WTC11 (cell line): ENCODE results near the gene ERG28. TPM values are rescaled to one million over a fixed set of nuclear protein-coding genes. Genes with fewer than 3 reads are reported as not detected.

Source experiments
- ATAC-seq: fragments of 200-7000 bp; cut with Tn5 transposase; 2 replicates; pipeline ENCODE4 v1.10.0; 2021; ENCODE audit warnings: mild to moderate bottlenecking, moderate library complexity
- CTCF ChIA-PET: fragments of 300-600 bp; sonication (Branson Sonifier 250); formaldehyde crosslinking; loops from one replicate; lab custom pipeline; 2021; ENCODE audit warnings: antibody characterized with exemption; lab: Charles Lee
- POLR2A ChIA-PET: fragments of 350-600 bp; sonication (Branson Sonifier 250); formaldehyde crosslinking; loops from one replicate; lab custom pipeline; 2021; ENCODE audit warnings: antibody characterized with exemption; lab: Charles Lee
- DNase-seq: peaks from one replicate; pipeline ENCODE4 v3.0.0; 2021; ENCODE audit warnings: low spot score
- H3K27ac Mint-ChIP-seq: 2 replicates; pipeline ENCODE4 v1.8.0; 2021; ENCODE audit warnings: mixed read lengths
- H3K27me3 Mint-ChIP-seq: 2 replicates; pipeline ENCODE4 v1.8.0; 2021; ENCODE audit warnings: low read depth, mild to moderate bottlenecking, moderate library complexity, mixed read lengths
- H3K36me3 Mint-ChIP-seq: 2 replicates; pipeline ENCODE4 v1.8.0; 2021; ENCODE audit warnings: mixed read lengths
- H3K4me1 Mint-ChIP-seq: 2 replicates; pipeline ENCODE4 v1.8.0; 2022; ENCODE audit warnings: mixed read lengths
- H3K4me3 Mint-ChIP-seq: 2 replicates; pipeline ENCODE4 v1.8.0; 2021; ENCODE audit warnings: mild to moderate bottlenecking, moderate library complexity, mixed read lengths
- H3K9me3 Mint-ChIP-seq: 2 replicates; pipeline ENCODE4 v1.8.0; 2021; ENCODE audit warnings: mixed read lengths
- CBFB ChIP-seq: sonication (generic); formaldehyde crosslinking; IDR thresholded peaks from 2 replicates; pipeline ENCODE4 v1.8.1; 2022; ENCODE audit warnings: mild to moderate bottlenecking, low read depth, missing genetic modification reagents
- FOXJ3 ChIP-seq: sonication (generic); formaldehyde crosslinking; IDR thresholded peaks from 2 replicates; pipeline ENCODE4 v1.9.0; 2021; ENCODE audit warnings: missing genetic modification reagents, mild to moderate bottlenecking, borderline replicate concordance
- FOXK1 ChIP-seq: sonication (generic); formaldehyde crosslinking; IDR thresholded peaks from 2 replicates; pipeline ENCODE4 v1.8.0; 2022; ENCODE audit warnings: mild to moderate bottlenecking, moderate library complexity, missing genetic modification reagents
- FOXP1 ChIP-seq: sonication (generic); formaldehyde crosslinking; IDR thresholded peaks from 2 replicates; pipeline ENCODE4 v1.8.0; 2022; ENCODE audit warnings: missing genetic modification reagents, mild to moderate bottlenecking, moderate library complexity, borderline replicate concordance
- GRHL2 ChIP-seq: fragments of 250-450 bp; sonication (Bioruptor Pico); IDR thresholded peaks from 2 replicates; pipeline ENCODE4 v1.8.0; 2022; ENCODE audit warnings: mild to moderate bottlenecking, moderate library complexity; ENCODE audit not compliant: insufficient replicate concordance, severe bottlenecking
- JAZF1 ChIP-seq: fragments of 250-450 bp; sonication (Bioruptor Pico); IDR thresholded peaks from 2 replicates; pipeline ENCODE4 v1.9.0; 2021; ENCODE audit warnings: moderate library complexity, mild to moderate bottlenecking, inconsistent platforms
- JUN ChIP-seq: sonication (generic); formaldehyde crosslinking; IDR thresholded peaks from 2 replicates; pipeline ENCODE4 v1.8.0; 2023; ENCODE audit warnings: mild to moderate bottlenecking, missing genetic modification reagents
- NR1H2 ChIP-seq: sonication (generic); formaldehyde crosslinking; IDR thresholded peaks from 2 replicates; pipeline ENCODE4 v1.9.0; 2021; ENCODE audit warnings: mild to moderate bottlenecking, moderate library complexity, missing genetic modification reagents
- NR3C1 ChIP-seq: sonication (generic); formaldehyde crosslinking; conservative IDR thresholded peaks from 2 replicates; pipeline ENCODE4 v1.8.1; 2023; ENCODE audit warnings: low read depth, mild to moderate bottlenecking, missing genetic modification reagents
- SMAD3 ChIP-seq: sonication (generic); formaldehyde crosslinking; IDR thresholded peaks from 2 replicates; pipeline ENCODE4 v1.8.0; 2022; ENCODE audit warnings: missing genetic modification reagents, mild to moderate bottlenecking, borderline replicate concordance
- TEAD1 ChIP-seq: sonication (generic); formaldehyde crosslinking; IDR thresholded peaks from 2 replicates; pipeline ENCODE4 v1.8.0; 2022; ENCODE audit warnings: mild to moderate bottlenecking, missing genetic modification reagents
- TP53 ChIP-seq: sonication (generic); formaldehyde crosslinking; IDR thresholded peaks from 2 replicates; pipeline ENCODE4 v1.8.1; 2023; ENCODE audit warnings: mild to moderate bottlenecking, missing genetic modification reagents
- ZNF263 ChIP-seq: sonication (generic); formaldehyde crosslinking; IDR thresholded peaks from 2 replicates; pipeline ENCODE4 v1.8.1; 2022; ENCODE audit warnings: low read depth, mild to moderate bottlenecking, moderate library complexity, missing genetic modification reagents
- ZNF396 ChIP-seq: fragments of 250-450 bp; sonication (Bioruptor Pico); IDR thresholded peaks from 2 replicates; pipeline ENCODE4 v1.8.0; 2021; ENCODE audit warnings: mild to moderate bottlenecking, moderate library complexity, borderline replicate concordance
- ZNF416 ChIP-seq: fragments of 250-450 bp; sonication (Bioruptor Pico); IDR thresholded peaks from 2 replicates; pipeline ENCODE4 v1.9.0; 2021; ENCODE audit warnings: mild to moderate bottlenecking, inconsistent platforms
- ZNF423 ChIP-seq: fragments of 250-450 bp; sonication (Bioruptor Pico); IDR thresholded peaks from 2 replicates; pipeline ENCODE4 v2.1.2; 2022; ENCODE audit warnings: mild to moderate bottlenecking, moderate library complexity
- total RNA-seq: library from RNA; stranded (reverse); gene quantifications from 3 replicates; pipeline ENCODE4 v1.2.3, GENCODE V29; 2021
- TF ChIP-seq, protein P1 (sequence below): fragments of 250-450 bp; sonication (Bioruptor Pico); conservative IDR thresholded peaks from 2 replicates; pipeline ENCODE4 v1.9.0; 2021; ENCODE audit warnings: mild to moderate bottlenecking
- TF ChIP-seq, protein P2 (sequence below): sonication (generic); formaldehyde crosslinking; IDR thresholded peaks from 2 replicates; pipeline ENCODE4 v1.8.1; 2023; ENCODE audit warnings: mild to moderate bottlenecking, moderate library complexity, missing genetic modification reagents
- TF ChIP-seq, protein P3 (sequence below): fragments of 250-450 bp; sonication (Bioruptor Pico); IDR thresholded peaks from 2 replicates; pipeline ENCODE4 v1.9.0; 2021; ENCODE audit warnings: mild to moderate bottlenecking
- TF ChIP-seq, protein P4 (sequence below): sonication (generic); formaldehyde crosslinking; IDR thresholded peaks from 2 replicates; pipeline ENCODE4 v1.8.1; 2023; ENCODE audit warnings: mild to moderate bottlenecking, missing genetic modification reagents
- TF ChIP-seq, protein P5 (sequence below): sonication (generic); formaldehyde crosslinking; conservative IDR thresholded peaks from 2 replicates; pipeline ENCODE4 v1.8.1; 2022; ENCODE audit warnings: mild to moderate bottlenecking, missing genetic modification reagents
- TF ChIP-seq, protein P6 (sequence below): sonication (generic); formaldehyde crosslinking; IDR thresholded peaks from 2 replicates; pipeline ENCODE4 v1.8.1; 2023; ENCODE audit warnings: mild to moderate bottlenecking, missing genetic modification reagents, moderate library complexity

The ERG28 gene
- total RNA-seq, 1 experiment from 2014 or later, result 27.9 TPM

DNA sequence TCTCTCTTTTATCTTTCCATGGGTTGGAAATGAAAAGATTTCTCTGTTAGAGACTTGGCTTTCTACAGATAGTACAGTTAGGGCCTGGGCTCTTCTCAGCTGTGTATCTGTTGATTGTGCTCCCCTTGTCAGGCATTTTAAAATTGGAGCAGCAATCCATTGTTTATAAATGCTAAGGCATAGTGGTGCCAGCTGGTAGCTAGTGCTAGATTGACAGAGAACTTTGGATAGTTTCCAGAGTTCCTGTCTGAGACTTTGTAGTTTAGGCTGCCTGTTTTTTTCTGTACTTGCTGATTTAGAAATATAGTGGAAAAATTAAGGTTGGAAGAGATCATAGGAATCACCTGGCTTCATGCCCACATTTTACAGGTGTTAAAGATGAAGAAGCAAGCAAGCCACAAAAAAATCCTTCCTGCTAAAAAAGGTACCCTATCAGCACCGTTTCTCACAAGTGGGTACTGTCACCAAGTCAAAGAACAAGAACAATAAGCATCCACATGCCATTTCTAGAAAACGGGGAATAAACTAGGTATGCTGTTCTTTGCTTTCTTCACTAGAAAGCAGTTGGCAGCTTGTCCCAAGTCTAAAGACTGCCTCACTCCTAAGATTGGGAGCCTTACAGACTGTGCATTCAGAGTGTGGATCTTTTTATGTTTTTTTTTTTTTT, 6.6 kb upstream of the ERG28 start (continued):
- TF ChIP-seq, protein P1, sequence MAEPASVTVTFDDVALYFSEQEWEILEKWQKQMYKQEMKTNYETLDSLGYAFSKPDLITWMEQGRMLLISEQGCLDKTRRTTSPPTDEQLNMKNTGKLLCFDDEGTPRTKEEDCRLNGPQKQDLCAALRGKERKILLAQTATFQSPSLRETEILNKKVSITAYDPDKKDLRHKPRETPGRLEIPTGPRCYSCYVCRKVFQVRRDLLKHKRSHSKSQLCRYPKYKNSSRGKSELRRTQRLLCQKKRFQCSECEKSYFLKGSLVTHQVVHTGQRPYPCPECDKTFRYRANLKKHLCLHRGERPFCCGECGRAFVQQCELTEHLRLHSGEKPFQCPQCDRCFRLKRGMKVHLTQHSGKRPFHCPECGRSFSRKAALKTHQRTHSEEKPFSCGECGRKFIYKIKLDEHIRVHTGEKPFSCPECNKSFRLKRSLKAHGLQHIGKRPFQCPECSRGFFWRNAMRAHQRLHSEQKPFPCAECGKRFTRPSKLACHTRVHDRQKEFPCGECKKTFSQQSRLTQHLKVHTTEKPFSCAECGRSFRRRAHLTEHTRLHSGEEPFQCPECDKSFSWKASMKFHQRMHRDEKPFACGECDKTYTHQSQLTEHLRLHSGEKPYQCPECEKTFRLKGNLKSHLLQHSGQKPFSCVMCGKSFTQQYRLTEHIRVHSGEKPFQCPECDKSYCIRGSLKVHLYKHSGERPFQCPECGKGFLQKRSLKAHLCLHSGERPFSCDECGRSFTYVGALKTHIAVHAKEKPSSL (CRISPR knock-in tag), result no peak

DNA sequence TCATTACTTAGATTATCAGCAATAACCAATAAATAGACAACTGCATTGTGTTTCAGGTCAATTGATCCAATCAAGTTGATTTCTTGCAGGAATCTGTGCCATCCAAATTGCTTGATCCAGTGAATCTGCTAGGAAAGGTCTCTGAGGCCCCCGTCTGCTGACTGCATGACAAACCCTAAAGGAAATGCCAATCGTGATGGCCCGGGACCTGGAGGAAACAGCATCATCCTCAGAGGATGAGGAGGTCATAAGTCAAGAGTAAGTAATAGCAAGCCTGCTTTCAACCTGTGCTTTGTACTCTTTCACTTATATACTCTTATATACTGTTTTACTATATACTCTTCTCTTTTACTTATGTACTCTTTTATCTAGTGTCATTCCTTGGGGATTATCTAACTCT, 2.3 kb upstream of the ERG28 start:
- Mint-ChIP-seq H3K4me1 (peaks cover 17% of the 10 kb centered on the region), H3K36me3 (peaks cover 4% of the 10 kb centered on the region)
- DNase-seq, result no peak
- ChIA-PET CTCF (interaction anchor here (1.5 kb wide), 1 partner anchor 9 kb away, joined by 3 read pairs; no protein-coding TSS in a partner anchor), POLR2A (no interaction called here)
- ATAC-seq, result no peak
- TF ChIP-seq ZNF263 (no peak), NR1H2 (CRISPR knock-in tag) (no peak), ZNF416 (CRISPR knock-in tag) (no peak), JUN (CRISPR knock-in tag) (no peak), CBFB (CRISPR knock-in tag) (no peak), JAZF1 (CRISPR knock-in tag) (no peak), FOXJ3 (CRISPR knock-in tag) (no peak), GRHL2 (CRISPR knock-in tag) (no peak), TP53 (no peak), NR3C1 (CRISPR knock-in tag) (no peak), ZNF423 (CRISPR knock-in tag) (no peak), TEAD1 (CRISPR knock-in tag) (no peak), FOXP1 (CRISPR knock-in tag) (no peak), ZNF396 (CRISPR knock-in tag) (no peak)
- TF ChIP-seq, protein P2, sequence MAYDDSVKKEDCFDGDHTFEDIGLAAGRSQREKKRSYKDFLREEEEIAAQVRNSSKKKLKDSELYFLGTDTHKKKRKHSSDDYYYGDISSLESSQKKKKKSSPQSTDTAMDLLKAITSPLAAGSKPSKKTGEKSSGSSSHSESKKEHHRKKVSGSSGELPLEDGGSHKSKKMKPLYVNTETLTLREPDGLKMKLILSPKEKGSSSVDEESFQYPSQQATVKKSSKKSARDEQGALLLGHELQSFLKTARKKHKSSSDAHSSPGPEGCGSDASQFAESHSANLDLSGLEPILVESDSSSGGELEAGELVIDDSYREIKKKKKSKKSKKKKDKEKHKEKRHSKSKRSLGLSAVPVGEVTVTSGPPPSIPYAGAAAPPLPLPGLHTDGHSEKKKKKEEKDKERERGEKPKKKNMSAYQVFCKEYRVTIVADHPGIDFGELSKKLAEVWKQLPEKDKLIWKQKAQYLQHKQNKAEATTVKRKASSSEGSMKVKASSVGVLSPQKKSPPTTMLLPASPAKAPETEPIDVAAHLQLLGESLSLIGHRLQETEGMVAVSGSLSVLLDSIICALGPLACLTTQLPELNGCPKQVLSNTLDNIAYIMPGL (CRISPR knock-in tag), result no peak
- TF ChIP-seq, protein P3, sequence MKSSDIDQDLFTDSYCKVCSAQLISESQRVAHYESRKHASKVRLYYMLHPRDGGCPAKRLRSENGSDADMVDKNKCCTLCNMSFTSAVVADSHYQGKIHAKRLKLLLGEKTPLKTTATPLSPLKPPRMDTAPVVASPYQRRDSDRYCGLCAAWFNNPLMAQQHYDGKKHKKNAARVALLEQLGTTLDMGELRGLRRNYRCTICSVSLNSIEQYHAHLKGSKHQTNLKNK, result no peak
- TF ChIP-seq, all 79 proteins: peak for 0
- Mint-ChIP-seq H3K9me3 (no peaks in the 10 kb centered on the region), H3K4me3 (peak overlapping the region; percentile 92), H3K27ac (no peak overlapping the region), H3K27me3 (no peaks in the 10 kb centered on the region)

DNA sequence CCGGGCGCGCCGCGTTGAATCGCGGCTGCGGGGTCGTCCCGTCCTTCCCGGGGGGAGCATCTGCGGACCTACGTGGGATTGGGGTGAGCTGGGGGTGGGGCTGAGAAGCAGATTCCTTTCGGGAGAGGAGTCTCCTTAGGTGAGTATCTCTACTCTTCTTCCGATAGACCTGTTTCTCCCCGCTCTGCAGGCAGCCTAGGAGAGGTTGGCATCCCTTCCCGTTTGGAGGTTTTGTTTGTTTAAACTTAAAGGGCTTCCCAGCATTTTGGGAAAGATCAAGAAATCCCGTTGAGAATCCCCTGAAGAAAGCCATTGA, 781 bp upstream of the ERG28 start:
- no peak for ATAC-seq
- H3K9me3 Mint-ChIP-seq, result no peaks in the 10 kb centered on the region
- POLR2A ChIA-PET, result interaction anchor here (0.6 to 1.8 kb wide), 5 partner anchors 7 to 251 kb away, joined by 3 to 17 read pairs (median 3); partner anchors contain the start of gene FLVCR2
- DNase-seq, result no peak
- TF ChIP-seq TEAD1 (CRISPR knock-in tag) (0 out of 2 replicates have a peak, but pooled peaks have one; percentile 0), FOXK1 (CRISPR knock-in tag) (no peak), SMAD3 (CRISPR knock-in tag) (no peak)
- TF ChIP-seq, protein P4, sequence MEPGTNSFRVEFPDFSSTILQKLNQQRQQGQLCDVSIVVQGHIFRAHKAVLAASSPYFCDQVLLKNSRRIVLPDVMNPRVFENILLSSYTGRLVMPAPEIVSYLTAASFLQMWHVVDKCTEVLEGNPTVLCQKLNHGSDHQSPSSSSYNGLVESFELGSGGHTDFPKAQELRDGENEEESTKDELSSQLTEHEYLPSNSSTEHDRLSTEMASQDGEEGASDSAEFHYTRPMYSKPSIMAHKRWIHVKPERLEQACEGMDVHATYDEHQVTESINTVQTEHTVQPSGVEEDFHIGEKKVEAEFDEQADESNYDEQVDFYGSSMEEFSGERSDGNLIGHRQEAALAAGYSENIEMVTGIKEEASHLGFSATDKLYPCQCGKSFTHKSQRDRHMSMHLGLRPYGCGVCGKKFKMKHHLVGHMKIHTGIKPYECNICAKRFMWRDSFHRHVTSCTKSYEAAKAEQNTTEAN (CRISPR knock-in tag), result no peak
- TF ChIP-seq, protein P2 (CRISPR knock-in tag), result 0 out of 2 replicates have a peak, but pooled peaks have one; percentile 49
- TF ChIP-seq, protein P5, sequence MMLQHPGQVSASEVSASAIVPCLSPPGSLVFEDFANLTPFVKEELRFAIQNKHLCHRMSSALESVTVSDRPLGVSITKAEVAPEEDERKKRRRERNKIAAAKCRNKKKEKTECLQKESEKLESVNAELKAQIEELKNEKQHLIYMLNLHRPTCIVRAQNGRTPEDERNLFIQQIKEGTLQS (CRISPR knock-in tag), result no peak
- TF ChIP-seq, protein P6, sequence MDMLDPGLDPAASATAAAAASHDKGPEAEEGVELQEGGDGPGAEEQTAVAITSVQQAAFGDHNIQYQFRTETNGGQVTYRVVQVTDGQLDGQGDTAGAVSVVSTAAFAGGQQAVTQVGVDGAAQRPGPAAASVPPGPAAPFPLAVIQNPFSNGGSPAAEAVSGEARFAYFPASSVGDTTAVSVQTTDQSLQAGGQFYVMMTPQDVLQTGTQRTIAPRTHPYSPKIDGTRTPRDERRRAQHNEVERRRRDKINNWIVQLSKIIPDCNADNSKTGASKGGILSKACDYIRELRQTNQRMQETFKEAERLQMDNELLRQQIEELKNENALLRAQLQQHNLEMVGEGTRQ (CRISPR knock-in tag), result peak; percentile 3; the same call in 1 of the 2 replicates
- TF ChIP-seq, all 79 proteins: peak for 3
- peaks cover 6% of the 10 kb centered on the region for H3K36me3 Mint-ChIP-seq
- peaks cover 17% of the 10 kb centered on the region for H3K4me1 Mint-ChIP-seq
- peak overlapping the region; percentile 92 for H3K4me3 Mint-ChIP-seq
- peak overlapping the region; percentile 95 for H3K27ac Mint-ChIP-seq
- H3K27me3 Mint-ChIP-seq, result no peaks in the 10 kb centered on the region
- CTCF ChIA-PET, result interaction anchor here (0.7 to 2.9 kb wide), 12 partner anchors 18 to 321 kb away, joined by 3 to 55 read pairs (median 6); partner anchors contain the start of gene FLVCR2
